Measurements from ENCODE around the gene FBLN1. TPM values are rescaled to one million over a fixed set of nuclear protein-coding genes. Genes with fewer than 3 reads are reported as not detected.

Gene FBLN1
- total RNA-seq, 1 donor from 2014 or later: 82.8 TPM

DNA sequence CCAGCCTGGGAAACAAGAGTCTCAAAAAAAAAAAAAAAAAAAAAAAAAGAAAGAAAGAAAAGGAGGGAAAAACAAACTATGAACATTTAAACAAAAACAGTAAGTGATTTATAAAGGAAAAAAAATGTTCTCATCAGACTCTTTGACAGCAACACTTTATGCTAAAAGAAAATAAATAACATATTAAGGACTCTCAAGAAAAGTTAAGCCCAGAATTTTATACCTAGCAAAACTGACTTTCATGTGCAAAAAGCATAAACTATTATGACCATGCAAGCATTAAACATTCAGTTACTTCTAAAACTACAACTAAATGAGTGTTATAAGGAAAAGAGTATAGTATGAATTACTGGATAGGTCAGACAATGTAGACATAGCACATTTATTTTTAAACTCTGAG, 68.4 kb downstream of the FBLN1 start:
- TF ChIP-seq, protein P1, sequence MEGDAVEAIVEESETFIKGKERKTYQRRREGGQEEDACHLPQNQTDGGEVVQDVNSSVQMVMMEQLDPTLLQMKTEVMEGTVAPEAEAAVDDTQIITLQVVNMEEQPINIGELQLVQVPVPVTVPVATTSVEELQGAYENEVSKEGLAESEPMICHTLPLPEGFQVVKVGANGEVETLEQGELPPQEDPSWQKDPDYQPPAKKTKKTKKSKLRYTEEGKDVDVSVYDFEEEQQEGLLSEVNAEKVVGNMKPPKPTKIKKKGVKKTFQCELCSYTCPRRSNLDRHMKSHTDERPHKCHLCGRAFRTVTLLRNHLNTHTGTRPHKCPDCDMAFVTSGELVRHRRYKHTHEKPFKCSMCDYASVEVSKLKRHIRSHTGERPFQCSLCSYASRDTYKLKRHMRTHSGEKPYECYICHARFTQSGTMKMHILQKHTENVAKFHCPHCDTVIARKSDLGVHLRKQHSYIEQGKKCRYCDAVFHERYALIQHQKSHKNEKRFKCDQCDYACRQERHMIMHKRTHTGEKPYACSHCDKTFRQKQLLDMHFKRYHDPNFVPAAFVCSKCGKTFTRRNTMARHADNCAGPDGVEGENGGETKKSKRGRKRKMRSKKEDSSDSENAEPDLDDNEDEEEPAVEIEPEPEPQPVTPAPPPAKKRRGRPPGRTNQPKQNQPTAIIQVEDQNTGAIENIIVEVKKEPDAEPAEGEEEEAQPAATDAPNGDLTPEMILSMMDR (IDR thresholded peaks at IDR 0.05; ENCODE audit: borderline replicate concordance): no peak
- H3K27ac ChIP-seq (replicated peaks): no peak overlapping the region
- no peaks in the 10 kb centered on the region for H3K4me1 ChIP-seq
- DNase-seq: no peak
- intact Hi-C loops (cut with micrococcal nuclease): no loop called here
- no peaks in the 10 kb centered on the region for H3K36me3 ChIP-seq
- H3K27me3 ChIP-seq (ENCODE audit: low read depth): peaks cover 19% of the 10 kb centered on the region
- H3K9me3 ChIP-seq (replicated peaks): peaks cover 17% of the 10 kb centered on the region
- H3K4me3 ChIP-seq: no peak overlapping the region

DNA sequence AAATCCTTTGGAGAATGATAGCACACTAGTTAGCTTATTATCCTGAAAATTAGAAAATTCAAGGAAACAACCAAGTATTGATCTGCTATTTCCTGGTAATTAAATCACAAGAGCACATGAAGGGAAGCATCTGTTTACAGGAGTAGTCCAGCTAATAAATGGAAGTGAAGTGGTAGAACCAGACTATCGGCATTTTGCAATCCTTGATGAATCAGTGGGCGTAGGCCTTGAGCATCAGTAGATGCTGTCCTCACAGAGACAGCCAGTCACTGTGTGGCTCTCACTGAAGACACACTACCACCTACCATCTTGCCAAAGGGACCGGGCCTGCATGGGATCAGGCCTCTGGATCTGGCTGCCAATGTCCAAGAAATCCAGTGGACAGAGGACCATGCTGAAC, 69.8 kb downstream of the FBLN1 start:
- H3K27me3 ChIP-seq (ENCODE audit: low read depth): peaks cover 21% of the 10 kb centered on the region
- H3K4me1 ChIP-seq: no peaks in the 10 kb centered on the region
- no peaks in the 10 kb centered on the region for H3K36me3 ChIP-seq
- intact Hi-C loops (cut with micrococcal nuclease): no loop called here
- peaks cover 17% of the 10 kb centered on the region for H3K9me3 ChIP-seq (replicated peaks)
- no peak overlapping the region for H3K4me3 ChIP-seq
- DNase-seq: no peak
- H3K27ac ChIP-seq (replicated peaks): no peak overlapping the region
- TF ChIP-seq, protein P1 (IDR thresholded peaks at IDR 0.05; ENCODE audit: borderline replicate concordance): no peak

DNA sequence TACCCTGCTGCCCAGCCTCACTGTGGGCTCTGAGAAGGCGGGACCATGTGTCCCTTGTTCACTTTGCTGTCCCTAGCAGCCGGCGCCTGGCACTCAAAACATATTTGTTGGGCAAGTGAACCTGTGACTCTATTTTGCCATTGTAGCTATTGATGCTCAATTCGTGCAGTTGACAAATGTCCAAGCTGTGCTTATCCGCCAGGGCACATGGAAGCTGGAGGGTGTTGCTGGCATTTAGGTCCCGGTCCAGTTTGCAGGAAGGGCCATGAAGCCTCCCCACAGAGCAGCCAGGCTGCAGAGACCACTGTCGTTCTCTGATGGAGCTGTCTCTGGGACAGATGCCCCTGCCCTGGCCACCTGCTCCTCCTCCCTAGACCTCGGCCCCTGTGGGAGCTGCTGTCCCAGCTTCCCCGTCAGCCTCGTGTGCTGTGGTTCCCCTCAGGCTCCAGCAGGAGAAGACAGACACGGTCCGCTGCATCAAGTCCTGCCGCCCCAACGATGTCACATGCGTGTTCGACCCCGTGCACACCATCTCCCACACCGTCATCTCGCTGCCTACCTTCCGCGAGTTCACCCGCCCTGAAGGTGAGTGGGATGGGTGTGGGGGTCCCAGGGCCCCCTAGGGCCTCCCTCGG, 71.5 kb downstream of the FBLN1 start:
- Histone ChIP-seq H3K27me3 (ENCODE audit: low read depth) (peaks cover 34% of the 10 kb centered on the region), H3K4me3 (no peak overlapping the region), H3K9me3 (replicated peaks) (peaks cover 17% of the 10 kb centered on the region), H3K27ac (replicated peaks) (no peak overlapping the region), H3K4me1 (peaks cover 3% of the 10 kb centered on the region), H3K36me3 (no peaks in the 10 kb centered on the region)
- DNase-seq: no peak
- TF ChIP-seq, protein P1 (IDR thresholded peaks at IDR 0.05; ENCODE audit: borderline replicate concordance): no peak
- intact Hi-C loops (cut with micrococcal nuclease): no loop called here

- H3K27ac ChIP-seq (replicated peaks): no peak overlapping the region
- no peaks in the 10 kb centered on the region for H3K36me3 ChIP-seq
- intact Hi-C loops (cut with micrococcal nuclease): no loop called here
- peaks cover 3% of the 10 kb centered on the region for H3K4me1 ChIP-seq
- DNase-seq: no peak
- H3K9me3 ChIP-seq (replicated peaks): peaks cover 16% of the 10 kb centered on the region
- TF ChIP-seq, protein P1 (IDR thresholded peaks at IDR 0.05; ENCODE audit: borderline replicate concordance): no peak
- peaks cover 38% of the 10 kb centered on the region for H3K27me3 ChIP-seq (ENCODE audit: low read depth)
- no peak overlapping the region for H3K4me3 ChIP-seq
Measured at GRCh38 chr22:45575173-45575572, 72.5 kb downstream of the FBLN1 start.

- Histone ChIP-seq H3K9me3 (replicated peaks) (peaks cover 10% of the 10 kb centered on the region), H3K27me3 (ENCODE audit: low read depth) (peaks cover 38% of the 10 kb centered on the region), H3K4me3 (no peak overlapping the region), H3K27ac (replicated peaks) (no peak overlapping the region), H3K4me1 (peaks cover 3% of the 10 kb centered on the region), H3K36me3 (no peaks in the 10 kb centered on the region)
- intact Hi-C loops (cut with micrococcal nuclease): no loop called here
- TF ChIP-seq, protein P1 (IDR thresholded peaks at IDR 0.05; ENCODE audit: borderline replicate concordance): no peak
- DNase-seq: no peak
Measured at GRCh38 chr22:45575607-45576272, 73.1 kb downstream of the FBLN1 start.

All from left ventricle myocardium inferior (tissue), 1 donor.